OCI-LY3 (cell line): ENCODE measurements around the gene CTNNA3.

Experiments used
- EZH2phosphoT487 ChIP-seq: fragments of 200-600 bp; shearing (Covaris generic); IDR thresholded peaks from 2 replicates; pipeline ENCODE4 v1.6.1; 2018; ENCODE audit warnings: antibody characterized with exemption, mixed run types, low read depth
- TF ChIP-seq, protein P1 (sequence below): fragments of 200-600, 300-600 bp; sonication (generic); IDR thresholded peaks from 2 replicates; pipeline ENCODE4 v1.5.1; 2014; ENCODE audit warnings: antibody characterized with exemption, low read length, low read depth

GRCh38 chr10:66273966-66274519 is 1422.0 kb downstream of the CTNNA3 start:
- TF ChIP-seq, protein P1, sequence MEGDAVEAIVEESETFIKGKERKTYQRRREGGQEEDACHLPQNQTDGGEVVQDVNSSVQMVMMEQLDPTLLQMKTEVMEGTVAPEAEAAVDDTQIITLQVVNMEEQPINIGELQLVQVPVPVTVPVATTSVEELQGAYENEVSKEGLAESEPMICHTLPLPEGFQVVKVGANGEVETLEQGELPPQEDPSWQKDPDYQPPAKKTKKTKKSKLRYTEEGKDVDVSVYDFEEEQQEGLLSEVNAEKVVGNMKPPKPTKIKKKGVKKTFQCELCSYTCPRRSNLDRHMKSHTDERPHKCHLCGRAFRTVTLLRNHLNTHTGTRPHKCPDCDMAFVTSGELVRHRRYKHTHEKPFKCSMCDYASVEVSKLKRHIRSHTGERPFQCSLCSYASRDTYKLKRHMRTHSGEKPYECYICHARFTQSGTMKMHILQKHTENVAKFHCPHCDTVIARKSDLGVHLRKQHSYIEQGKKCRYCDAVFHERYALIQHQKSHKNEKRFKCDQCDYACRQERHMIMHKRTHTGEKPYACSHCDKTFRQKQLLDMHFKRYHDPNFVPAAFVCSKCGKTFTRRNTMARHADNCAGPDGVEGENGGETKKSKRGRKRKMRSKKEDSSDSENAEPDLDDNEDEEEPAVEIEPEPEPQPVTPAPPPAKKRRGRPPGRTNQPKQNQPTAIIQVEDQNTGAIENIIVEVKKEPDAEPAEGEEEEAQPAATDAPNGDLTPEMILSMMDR = no peak
- TF ChIP-seq EZH2phosphoT487 = no peak
